ENCODE data around the gene TUBA1C.
"Not testable (repeated sequence)": the region's sequence is repeated elsewhere in the genome, so short reads cannot be mapped to it uniquely, and the experiment has no call there.

TUBA1C gene

GRCh38 chr12:49255857-49256637 is 8.8 kb upstream of the TUBA1C start:
- FAIRE-seq, result no peak

GRCh38 chr12:49257508-49258184 is 7.2 kb upstream of the TUBA1C start:
- not testable (repeated sequence) for FAIRE-seq

- FAIRE-seq, result no peak
Observed at GRCh38 chr12:49259452-49259851, 5.4 kb upstream of the TUBA1C start.

- no peak for FAIRE-seq
Observed at GRCh38 chr12:49260166-49260565, 4.7 kb upstream of the TUBA1C start.

- FAIRE-seq, result no peak
Observed at GRCh38 chr12:49260571-49261363, 4.1 kb upstream of the TUBA1C start.

GRCh38 chr12:49261721-49262120 is 3.2 kb upstream of the TUBA1C start:
- FAIRE-seq, result no peak

GRCh38 chr12:49263400-49263763 is 1.5 kb upstream of the TUBA1C start:
- no peak for FAIRE-seq

GRCh38 chr12:49264466-49264872 is 413 bp upstream of the TUBA1C start:
- no peak for FAIRE-seq

- not testable (repeated sequence) for FAIRE-seq
Observed at GRCh38 chr12:49269191-49269590, 4.3 kb downstream of the TUBA1C start.

GRCh38 chr12:49272790-49273725 is 8.2 kb downstream of the TUBA1C start:
- no peak for FAIRE-seq

- no peak for FAIRE-seq
Observed at GRCh38 chr12:49273726-49274395, 9.0 kb downstream of the TUBA1C start.

- FAIRE-seq, result no peak
Observed at GRCh38 chr12:49274396-49275069, 9.7 kb downstream of the TUBA1C start.

- FAIRE-seq, result no peak
Observed at GRCh38 chr12:49276304-49277290, 11.7 kb downstream of the TUBA1C start.

GRCh38 chr12:49277466-49277865 is 12.6 kb downstream of the TUBA1C start:
- no peak for FAIRE-seq

- no peak for FAIRE-seq
Observed at GRCh38 chr12:49279706-49280159, 14.9 kb downstream of the TUBA1C start.

- not testable (repeated sequence) for FAIRE-seq
Observed at GRCh38 chr12:49280545-49280944, 15.7 kb downstream of the TUBA1C start.

- no peak for FAIRE-seq
Observed at GRCh38 chr12:49282302-49282701, 17.4 kb downstream of the TUBA1C start.

- FAIRE-seq, result not testable (repeated sequence)
Observed at GRCh38 chr12:49282740-49283375, 18.0 kb downstream of the TUBA1C start.
